SK-N-SH treated with all-trans-retinoic acid at 6 μM for 48 hours (cell line): ENCODE data around the gene USP35.

ENCODE experiments used
- ATAC-seq: fragments of 200-7000 bp; cut with Tn5 transposase; 3 replicates; pipeline ENCODE4 v1.9.1; 2020; ENCODE audit warnings: mild to moderate bottlenecking, moderate library complexity
- ARNTL ChIP-seq: fragments of 450-650 bp; formaldehyde crosslinking; IDR thresholded peaks from 2 replicates; pipeline ENCODE4 v1.5.0; 2020; ENCODE audit warnings: low read depth, mild to moderate bottlenecking, moderate library complexity, borderline replicate concordance
- BACH2 ChIP-seq: fragments of 250-450 bp; sonication (Bioruptor Pico); IDR thresholded peaks from 2 replicates; pipeline ENCODE4 v1.9.0; 2021; ENCODE audit warnings: mild to moderate bottlenecking, borderline replicate concordance
- CSDC2 ChIP-seq: fragments of 250-450 bp; sonication (Bioruptor Pico); IDR thresholded peaks from 2 replicates; pipeline ENCODE4 v1.5.0; 2020; ENCODE audit warnings: mild to moderate bottlenecking, moderate library complexity
- ESRRG ChIP-seq: fragments of 250-450 bp; sonication (Bioruptor Pico); IDR thresholded peaks from 2 replicates; pipeline ENCODE4 v1.6.1; 2021; ENCODE audit warnings: mild to moderate bottlenecking
- GLIS3 ChIP-seq: fragments of 250-450 bp; sonication (Bioruptor Pico); IDR thresholded peaks from 2 replicates; pipeline ENCODE4 v1.5.0; 2020; ENCODE audit warnings: mild to moderate bottlenecking, moderate library complexity
- ISL1 ChIP-seq: fragments of 250-450 bp; sonication (Bioruptor Pico); IDR thresholded peaks from 2 replicates; pipeline ENCODE4 v2.1.2; 2022; ENCODE audit warnings: mild to moderate bottlenecking, moderate library complexity
- OSR1 ChIP-seq: fragments of 250-450 bp; sonication (Bioruptor Pico); IDR thresholded peaks from 2 replicates; pipeline ENCODE4 v1.8.0; 2022; ENCODE audit warnings: moderate library complexity, mild to moderate bottlenecking, inconsistent platforms
- PPARA ChIP-seq: fragments of 250-450 bp; sonication (Bioruptor Pico); IDR thresholded peaks from 2 replicates; pipeline ENCODE4 v1.5.0; 2020; ENCODE audit warnings: mild to moderate bottlenecking, borderline replicate concordance
- RARB ChIP-seq: fragments of 250-450 bp; sonication (Bioruptor Pico); IDR thresholded peaks from 2 replicates; pipeline ENCODE4 v1.8.0; 2021; ENCODE audit warnings: mild to moderate bottlenecking, moderate library complexity
- SNAI2 ChIP-seq: fragments of 250-450 bp; sonication (Bioruptor Pico); IDR thresholded peaks from 2 replicates; pipeline ENCODE4 v1.5.0; 2020; ENCODE audit warnings: mild to moderate bottlenecking, moderate library complexity
- TCF4 ChIP-seq: fragments of 250-450 bp; sonication (Bioruptor Pico); IDR thresholded peaks from 2 replicates; pipeline ENCODE4 v1.8.0; 2021; ENCODE audit warnings: mild to moderate bottlenecking, moderate library complexity, borderline replicate concordance
- TOX ChIP-seq: fragments of 250-450 bp; sonication (Bioruptor Pico); IDR thresholded peaks from 2 replicates; pipeline ENCODE4 v1.8.0; 2021; ENCODE audit warnings: mild to moderate bottlenecking, moderate library complexity, borderline replicate concordance
- ZC3H10 ChIP-seq: fragments of 250-450 bp; sonication (Bioruptor Pico); IDR thresholded peaks from 2 replicates; pipeline ENCODE4 v1.5.1; 2021; ENCODE audit warnings: mild to moderate bottlenecking, moderate library complexity
- ZFP3 ChIP-seq: fragments of 250-450 bp; sonication (Bioruptor Pico); IDR thresholded peaks from 2 replicates; pipeline ENCODE4 v1.5.0; 2020; ENCODE audit warnings: mild to moderate bottlenecking, moderate library complexity
- ZNF565 ChIP-seq: fragments of 450-650 bp; formaldehyde crosslinking; conservative IDR thresholded peaks from 2 replicates; pipeline ENCODE4 v1.5.0; 2020; ENCODE audit warnings: low read depth, mild to moderate bottlenecking, moderate library complexity
- ZNF70 ChIP-seq: fragments of 450-650 bp; formaldehyde crosslinking; IDR thresholded peaks from 2 replicates; pipeline ENCODE4 v1.5.0; 2020; ENCODE audit warnings: mild to moderate bottlenecking, moderate library complexity
- ZNF8 ChIP-seq: fragments of 450-650 bp; formaldehyde crosslinking; IDR thresholded peaks from 2 replicates; pipeline ENCODE4 v1.5.0; 2020; ENCODE audit warnings: mild to moderate bottlenecking, moderate library complexity
- TF ChIP-seq, protein P1 (sequence below): fragments of 250-450 bp; sonication (Bioruptor Pico); IDR thresholded peaks from 2 replicates; pipeline ENCODE4 v1.8.0; 2021; ENCODE audit warnings: low read depth, mild to moderate bottlenecking, moderate library complexity, borderline replicate concordance
- TF ChIP-seq, protein P2 (sequence below): fragments of 250-450 bp; sonication (Bioruptor Pico); IDR thresholded peaks from 2 replicates; pipeline ENCODE4 v1.5.1; 2020; ENCODE audit warnings: low read depth, mild to moderate bottlenecking, moderate library complexity
- TF ChIP-seq, protein P3 (sequence below): fragments of 250-450 bp; sonication (Bioruptor Pico); IDR thresholded peaks from 2 replicates; pipeline ENCODE4 v1.5.0; 2020; ENCODE audit warnings: mild to moderate bottlenecking, moderate library complexity
- TF ChIP-seq, protein P4 (sequence below): fragments of 250-450 bp; sonication (Bioruptor Pico); IDR thresholded peaks from 2 replicates; pipeline ENCODE4 v1.5.1; 2021; ENCODE audit warnings: mild to moderate bottlenecking, moderate library complexity

The USP35 gene

DNA sequence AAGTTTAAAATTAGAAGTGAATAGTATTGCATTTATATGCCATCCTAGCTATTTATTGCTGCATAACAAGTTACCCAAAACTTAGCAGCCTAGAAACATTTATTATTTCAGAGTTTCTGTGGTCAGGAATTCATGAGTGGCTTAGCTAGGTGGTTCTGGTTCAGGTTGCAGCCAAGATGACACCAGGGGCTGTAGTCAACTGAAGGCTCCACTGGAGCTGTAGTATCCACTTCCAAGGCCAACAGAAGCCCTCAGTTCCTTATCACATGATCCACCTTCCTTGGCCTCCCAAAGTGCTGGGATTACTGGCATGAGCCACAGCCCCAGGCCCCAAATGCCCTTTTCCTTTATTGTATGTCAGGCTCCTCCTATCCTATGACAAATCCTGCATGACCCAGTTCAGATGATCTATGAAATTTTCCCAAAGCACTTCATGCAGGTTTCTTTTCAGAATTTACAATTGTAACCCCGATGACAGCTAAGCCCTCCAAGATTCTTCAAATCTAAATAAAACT, 43.2 kb upstream of the USP35 start:
- ATAC-seq, result no peak
- no peak for TF ChIP-seq TOX (CRISPR knock-in tag)
- no peak for TF ChIP-seq ESRRG
- no peak for TF ChIP-seq ZNF70 (CRISPR knock-in tag)
- TF ChIP-seq ARNTL, result no peak
- TF ChIP-seq, protein P1, sequence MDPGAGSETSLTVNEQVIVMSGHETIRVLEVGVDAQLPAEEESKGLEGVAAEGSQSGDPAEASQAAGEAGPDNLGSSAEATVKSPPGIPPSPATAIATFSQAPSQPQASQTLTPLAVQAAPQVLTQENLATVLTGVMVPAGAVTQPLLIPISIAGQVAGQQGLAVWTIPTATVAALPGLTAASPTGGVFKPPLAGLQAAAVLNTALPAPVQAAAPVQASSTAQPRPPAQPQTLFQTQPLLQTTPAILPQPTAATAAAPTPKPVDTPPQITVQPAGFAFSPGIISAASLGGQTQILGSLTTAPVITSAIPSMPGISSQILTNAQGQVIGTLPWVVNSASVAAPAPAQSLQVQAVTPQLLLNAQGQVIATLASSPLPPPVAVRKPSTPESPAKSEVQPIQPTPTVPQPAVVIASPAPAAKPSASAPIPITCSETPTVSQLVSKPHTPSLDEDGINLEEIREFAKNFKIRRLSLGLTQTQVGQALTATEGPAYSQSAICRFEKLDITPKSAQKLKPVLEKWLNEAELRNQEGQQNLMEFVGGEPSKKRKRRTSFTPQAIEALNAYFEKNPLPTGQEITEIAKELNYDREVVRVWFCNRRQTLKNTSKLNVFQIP (CRISPR knock-in tag), result no peak
- no peak for TF ChIP-seq TCF4 (CRISPR knock-in tag)
- TF ChIP-seq ZNF565 (CRISPR knock-in tag), result no peak
- no peak for TF ChIP-seq SNAI2 (CRISPR knock-in tag)
- TF ChIP-seq PPARA (CRISPR knock-in tag), result no peak
- no peak for TF ChIP-seq CSDC2
- no peak for TF ChIP-seq OSR1 (CRISPR knock-in tag)
- no peak for TF ChIP-seq ZNF8 (CRISPR knock-in tag)
- no peak for TF ChIP-seq BACH2 (CRISPR knock-in tag)
- TF ChIP-seq ZC3H10 (CRISPR knock-in tag), result no peak

DNA sequence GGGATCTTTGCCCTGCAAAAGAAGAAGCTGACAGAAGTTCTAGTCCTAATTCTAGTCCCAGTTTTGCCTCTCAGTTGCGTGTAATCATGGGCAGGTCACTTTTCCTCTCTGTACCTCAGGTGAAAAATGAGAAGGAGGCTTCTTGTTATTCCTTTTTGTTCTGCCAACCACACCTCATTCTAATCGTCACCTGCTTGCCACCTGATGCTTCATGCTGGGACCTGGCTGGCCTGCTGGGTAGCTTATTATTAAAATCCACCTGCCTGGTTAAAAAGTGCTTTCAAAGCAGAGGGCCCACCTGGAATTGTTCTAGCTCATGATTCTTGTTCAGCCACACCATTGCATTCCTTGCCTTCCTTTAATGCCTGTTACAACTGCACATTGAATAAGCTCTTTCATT, 40.9 kb upstream of the USP35 start:
- ATAC-seq, result no peak
- TF ChIP-seq PPARA (CRISPR knock-in tag), result no peak
- no peak for TF ChIP-seq SNAI2 (CRISPR knock-in tag)
- no peak for TF ChIP-seq ARNTL
- TF ChIP-seq, protein P2, sequence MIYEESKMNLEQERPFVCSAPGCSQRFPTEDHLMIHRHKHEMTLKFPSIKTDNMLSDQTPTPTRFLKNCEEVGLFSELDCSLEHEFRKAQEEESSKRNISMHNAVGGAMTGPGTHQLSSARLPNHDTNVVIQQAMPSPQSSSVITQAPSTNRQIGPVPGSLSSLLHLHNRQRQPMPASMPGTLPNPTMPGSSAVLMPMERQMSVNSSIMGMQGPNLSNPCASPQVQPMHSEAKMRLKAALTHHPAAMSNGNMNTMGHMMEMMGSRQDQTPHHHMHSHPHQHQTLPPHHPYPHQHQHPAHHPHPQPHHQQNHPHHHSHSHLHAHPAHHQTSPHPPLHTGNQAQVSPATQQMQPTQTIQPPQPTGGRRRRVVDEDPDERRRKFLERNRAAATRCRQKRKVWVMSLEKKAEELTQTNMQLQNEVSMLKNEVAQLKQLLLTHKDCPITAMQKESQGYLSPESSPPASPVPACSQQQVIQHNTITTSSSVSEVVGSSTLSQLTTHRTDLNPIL (CRISPR knock-in tag), result no peak
- TF ChIP-seq ZNF70 (CRISPR knock-in tag), result no peak
- TF ChIP-seq, all 23 proteins: peak for 0

DNA sequence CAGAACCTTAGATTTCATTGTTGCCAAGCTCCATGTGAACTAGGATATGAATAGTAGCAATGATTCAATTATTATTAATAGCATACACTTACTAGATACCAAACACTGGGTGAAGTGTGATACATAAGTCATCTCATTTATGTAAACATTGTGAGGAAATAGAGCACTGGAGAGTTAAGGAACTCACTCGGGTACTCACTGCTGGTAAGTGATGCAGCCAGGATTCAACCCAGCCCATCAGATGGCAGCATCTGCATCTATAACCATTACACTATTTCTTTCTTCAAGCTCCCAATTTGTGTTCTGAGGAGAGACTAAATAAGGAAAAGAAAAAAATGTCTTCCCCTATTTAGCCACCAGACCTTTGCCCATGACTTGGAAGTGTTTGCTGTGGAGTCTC, 39.1 kb upstream of the USP35 start:
- ATAC-seq, result peak; percentile 71
- TF ChIP-seq TOX (CRISPR knock-in tag), result no peak
- TF ChIP-seq ISL1 (CRISPR knock-in tag), result no peak
- no peak for TF ChIP-seq ZNF8 (CRISPR knock-in tag)
- no peak for TF ChIP-seq SNAI2 (CRISPR knock-in tag)
- TF ChIP-seq, protein P3, sequence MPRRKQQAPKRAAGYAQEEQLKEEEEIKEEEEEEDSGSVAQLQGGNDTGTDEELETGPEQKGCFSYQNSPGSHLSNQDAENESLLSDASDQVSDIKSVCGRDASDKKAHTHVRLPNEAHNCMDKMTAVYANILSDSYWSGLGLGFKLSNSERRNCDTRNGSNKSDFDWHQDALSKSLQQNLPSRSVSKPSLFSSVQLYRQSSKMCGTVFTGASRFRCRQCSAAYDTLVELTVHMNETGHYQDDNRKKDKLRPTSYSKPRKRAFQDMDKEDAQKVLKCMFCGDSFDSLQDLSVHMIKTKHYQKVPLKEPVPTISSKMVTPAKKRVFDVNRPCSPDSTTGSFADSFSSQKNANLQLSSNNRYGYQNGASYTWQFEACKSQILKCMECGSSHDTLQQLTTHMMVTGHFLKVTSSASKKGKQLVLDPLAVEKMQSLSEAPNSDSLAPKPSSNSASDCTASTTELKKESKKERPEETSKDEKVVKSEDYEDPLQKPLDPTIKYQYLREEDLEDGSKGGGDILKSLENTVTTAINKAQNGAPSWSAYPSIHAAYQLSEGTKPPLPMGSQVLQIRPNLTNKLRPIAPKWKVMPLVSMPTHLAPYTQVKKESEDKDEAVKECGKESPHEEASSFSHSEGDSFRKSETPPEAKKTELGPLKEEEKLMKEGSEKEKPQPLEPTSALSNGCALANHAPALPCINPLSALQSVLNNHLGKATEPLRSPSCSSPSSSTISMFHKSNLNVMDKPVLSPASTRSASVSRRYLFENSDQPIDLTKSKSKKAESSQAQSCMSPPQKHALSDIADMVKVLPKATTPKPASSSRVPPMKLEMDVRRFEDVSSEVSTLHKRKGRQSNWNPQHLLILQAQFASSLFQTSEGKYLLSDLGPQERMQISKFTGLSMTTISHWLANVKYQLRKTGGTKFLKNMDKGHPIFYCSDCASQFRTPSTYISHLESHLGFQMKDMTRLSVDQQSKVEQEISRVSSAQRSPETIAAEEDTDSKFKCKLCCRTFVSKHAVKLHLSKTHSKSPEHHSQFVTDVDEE (CRISPR knock-in tag), result no peak
- no peak for TF ChIP-seq BACH2 (CRISPR knock-in tag)
- no peak for TF ChIP-seq ESRRG
- TF ChIP-seq ZC3H10 (CRISPR knock-in tag), result no peak

DNA sequence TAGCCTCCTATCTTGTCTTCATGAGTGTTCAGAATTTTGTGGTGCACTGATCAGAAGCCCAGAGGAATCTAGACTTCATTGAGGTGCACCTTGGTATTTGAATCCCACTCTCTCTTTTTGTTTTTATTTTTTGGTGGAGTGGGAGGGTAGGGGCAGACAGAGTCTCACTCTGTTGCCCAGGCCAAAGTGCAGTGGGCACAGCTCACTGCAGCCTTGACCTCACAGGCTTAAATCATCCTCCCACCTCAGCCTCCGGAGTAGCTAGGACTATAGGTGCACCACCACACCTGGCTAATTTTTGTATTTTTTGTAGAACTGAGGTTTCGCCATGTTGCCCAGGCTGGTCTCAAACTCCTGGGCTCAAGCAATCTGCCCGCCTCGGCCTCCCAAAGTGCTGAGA, 38.4 kb upstream of the USP35 start:
- TF ChIP-seq PPARA (CRISPR knock-in tag) (no peak), OSR1 (CRISPR knock-in tag) (no peak), TCF4 (CRISPR knock-in tag) (no peak), RARB (CRISPR knock-in tag) (no peak), GLIS3 (no peak), ZFP3 (CRISPR knock-in tag) (no peak)
- TF ChIP-seq, protein P4, sequence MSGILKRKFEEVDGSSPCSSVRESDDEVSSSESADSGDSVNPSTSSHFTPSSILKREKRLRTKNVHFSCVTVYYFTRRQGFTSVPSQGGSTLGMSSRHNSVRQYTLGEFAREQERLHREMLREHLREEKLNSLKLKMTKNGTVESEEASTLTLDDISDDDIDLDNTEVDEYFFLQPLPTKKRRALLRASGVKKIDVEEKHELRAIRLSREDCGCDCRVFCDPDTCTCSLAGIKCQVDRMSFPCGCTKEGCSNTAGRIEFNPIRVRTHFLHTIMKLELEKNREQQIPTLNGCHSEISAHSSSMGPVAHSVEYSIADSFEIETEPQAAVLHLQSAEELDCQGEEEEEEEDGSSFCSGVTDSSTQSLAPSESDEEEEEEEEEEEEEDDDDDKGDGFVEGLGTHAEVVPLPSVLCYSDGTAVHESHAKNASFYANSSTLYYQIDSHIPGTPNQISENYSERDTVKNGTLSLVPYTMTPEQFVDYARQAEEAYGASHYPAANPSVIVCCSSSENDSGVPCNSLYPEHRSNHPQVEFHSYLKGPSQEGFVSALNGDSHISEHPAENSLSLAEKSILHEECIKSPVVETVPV (CRISPR knock-in tag), result no peak
- TF ChIP-seq, protein P2 (CRISPR knock-in tag), result no peak
- TF ChIP-seq, protein P1 (CRISPR knock-in tag), result no peak
- TF ChIP-seq, all 23 proteins: peak for 0
- ATAC-seq, result no peak
